A673 (cell line): Measurements from ENCODE around the gene SLC29A3.

Experiments used
- EZH2 ChIP-seq: fragments of 200-600 bp; sonication (generic); IDR thresholded peaks from 2 replicates; pipeline ENCODE4 v1.6.1; 2017; ENCODE audit warnings: borderline replicate concordance, low read depth, mild to moderate bottlenecking, mixed read lengths, antibody characterized with exemption, low read length; ENCODE audit not compliant: poor library complexity, severe bottlenecking
- TF ChIP-seq, protein P1 (sequence below): fragments of 300-800, 200-600 bp; sonication (generic); conservative IDR thresholded peaks from 2 replicates; pipeline ENCODE4 v1.5.1; 2017; ENCODE audit warnings: low read depth, mild to moderate bottlenecking, antibody characterized with exemption, low read length, moderate library complexity, mixed read lengths

DNA sequence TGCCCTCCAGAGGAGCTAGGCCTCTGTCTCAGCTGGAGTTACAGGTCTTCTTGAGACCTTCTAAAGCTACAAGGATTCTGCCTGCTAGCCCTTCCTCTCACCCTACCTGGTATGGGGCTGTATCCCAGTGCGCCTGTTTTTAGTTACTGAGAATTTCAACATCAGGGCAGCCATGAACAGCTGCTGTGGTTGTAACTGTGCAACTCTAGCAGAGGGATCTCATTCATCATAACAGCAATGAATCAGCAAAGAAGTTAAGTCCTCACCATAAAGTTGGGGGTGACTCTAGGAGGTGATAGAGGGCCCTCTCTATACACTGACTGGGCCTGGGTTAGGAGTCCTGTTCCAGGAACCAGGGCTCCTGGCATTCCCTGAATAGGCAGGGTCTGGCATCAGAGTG is 63.7 kb downstream of the SLC29A3 start:
- TF ChIP-seq, protein P1, sequence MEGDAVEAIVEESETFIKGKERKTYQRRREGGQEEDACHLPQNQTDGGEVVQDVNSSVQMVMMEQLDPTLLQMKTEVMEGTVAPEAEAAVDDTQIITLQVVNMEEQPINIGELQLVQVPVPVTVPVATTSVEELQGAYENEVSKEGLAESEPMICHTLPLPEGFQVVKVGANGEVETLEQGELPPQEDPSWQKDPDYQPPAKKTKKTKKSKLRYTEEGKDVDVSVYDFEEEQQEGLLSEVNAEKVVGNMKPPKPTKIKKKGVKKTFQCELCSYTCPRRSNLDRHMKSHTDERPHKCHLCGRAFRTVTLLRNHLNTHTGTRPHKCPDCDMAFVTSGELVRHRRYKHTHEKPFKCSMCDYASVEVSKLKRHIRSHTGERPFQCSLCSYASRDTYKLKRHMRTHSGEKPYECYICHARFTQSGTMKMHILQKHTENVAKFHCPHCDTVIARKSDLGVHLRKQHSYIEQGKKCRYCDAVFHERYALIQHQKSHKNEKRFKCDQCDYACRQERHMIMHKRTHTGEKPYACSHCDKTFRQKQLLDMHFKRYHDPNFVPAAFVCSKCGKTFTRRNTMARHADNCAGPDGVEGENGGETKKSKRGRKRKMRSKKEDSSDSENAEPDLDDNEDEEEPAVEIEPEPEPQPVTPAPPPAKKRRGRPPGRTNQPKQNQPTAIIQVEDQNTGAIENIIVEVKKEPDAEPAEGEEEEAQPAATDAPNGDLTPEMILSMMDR, result no peak
- TF ChIP-seq EZH2, result no peak
